Measurements from ENCODE around the gene PSAP.
"Not testable (repeated sequence)": the region's sequence is repeated elsewhere in the genome, so short reads cannot be mapped to it uniquely, and the experiment has no call there.

Gene PSAP

DNA sequence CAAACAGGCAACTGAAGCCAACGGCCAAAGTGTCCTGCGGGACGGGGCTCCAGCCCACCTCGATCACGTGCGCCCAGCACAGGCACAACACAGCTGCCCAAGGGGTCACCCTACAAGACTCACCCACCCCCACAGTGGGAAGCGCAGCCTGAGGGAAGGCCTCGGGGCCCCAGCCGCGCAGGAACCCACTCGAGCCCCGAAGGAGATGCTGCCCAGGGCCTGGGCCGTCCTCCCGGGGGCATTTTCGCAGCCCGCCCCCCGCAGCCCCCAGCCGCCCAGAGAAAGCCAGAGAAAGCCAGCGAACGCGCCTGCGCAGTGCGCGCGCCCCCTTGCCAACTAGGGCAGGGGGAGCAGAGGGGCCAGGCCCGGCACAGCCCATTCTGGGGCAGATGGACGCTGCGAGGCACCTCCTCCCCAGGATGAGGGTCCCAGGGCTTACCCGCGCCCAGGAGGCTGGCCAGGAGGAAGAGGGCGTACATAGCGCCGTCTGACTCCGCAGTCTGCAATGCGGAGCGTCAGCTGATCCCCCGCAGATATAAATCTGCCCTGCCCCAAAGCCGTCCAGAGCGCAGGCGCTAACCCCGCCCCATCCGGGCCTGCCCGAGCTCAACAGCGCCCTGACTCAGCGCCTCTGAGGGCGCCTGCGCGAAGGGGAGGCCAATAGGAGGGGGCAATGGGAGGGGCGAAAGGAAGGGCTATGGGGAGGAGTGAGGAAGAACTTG is at the start of gene PSAP:
TSS of gene PSAP (minus strand) at position 509 of the 722 bp plus-strand sequence. CDS start at position 479, 30 bp downstream.
- TF ChIP-seq, protein P1, sequence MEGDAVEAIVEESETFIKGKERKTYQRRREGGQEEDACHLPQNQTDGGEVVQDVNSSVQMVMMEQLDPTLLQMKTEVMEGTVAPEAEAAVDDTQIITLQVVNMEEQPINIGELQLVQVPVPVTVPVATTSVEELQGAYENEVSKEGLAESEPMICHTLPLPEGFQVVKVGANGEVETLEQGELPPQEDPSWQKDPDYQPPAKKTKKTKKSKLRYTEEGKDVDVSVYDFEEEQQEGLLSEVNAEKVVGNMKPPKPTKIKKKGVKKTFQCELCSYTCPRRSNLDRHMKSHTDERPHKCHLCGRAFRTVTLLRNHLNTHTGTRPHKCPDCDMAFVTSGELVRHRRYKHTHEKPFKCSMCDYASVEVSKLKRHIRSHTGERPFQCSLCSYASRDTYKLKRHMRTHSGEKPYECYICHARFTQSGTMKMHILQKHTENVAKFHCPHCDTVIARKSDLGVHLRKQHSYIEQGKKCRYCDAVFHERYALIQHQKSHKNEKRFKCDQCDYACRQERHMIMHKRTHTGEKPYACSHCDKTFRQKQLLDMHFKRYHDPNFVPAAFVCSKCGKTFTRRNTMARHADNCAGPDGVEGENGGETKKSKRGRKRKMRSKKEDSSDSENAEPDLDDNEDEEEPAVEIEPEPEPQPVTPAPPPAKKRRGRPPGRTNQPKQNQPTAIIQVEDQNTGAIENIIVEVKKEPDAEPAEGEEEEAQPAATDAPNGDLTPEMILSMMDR (IDR thresholded peaks at IDR 0.05; ENCODE audit: insufficient read depth, missing control alignments), result no peak
- no peak for FAIRE-seq

DNA sequence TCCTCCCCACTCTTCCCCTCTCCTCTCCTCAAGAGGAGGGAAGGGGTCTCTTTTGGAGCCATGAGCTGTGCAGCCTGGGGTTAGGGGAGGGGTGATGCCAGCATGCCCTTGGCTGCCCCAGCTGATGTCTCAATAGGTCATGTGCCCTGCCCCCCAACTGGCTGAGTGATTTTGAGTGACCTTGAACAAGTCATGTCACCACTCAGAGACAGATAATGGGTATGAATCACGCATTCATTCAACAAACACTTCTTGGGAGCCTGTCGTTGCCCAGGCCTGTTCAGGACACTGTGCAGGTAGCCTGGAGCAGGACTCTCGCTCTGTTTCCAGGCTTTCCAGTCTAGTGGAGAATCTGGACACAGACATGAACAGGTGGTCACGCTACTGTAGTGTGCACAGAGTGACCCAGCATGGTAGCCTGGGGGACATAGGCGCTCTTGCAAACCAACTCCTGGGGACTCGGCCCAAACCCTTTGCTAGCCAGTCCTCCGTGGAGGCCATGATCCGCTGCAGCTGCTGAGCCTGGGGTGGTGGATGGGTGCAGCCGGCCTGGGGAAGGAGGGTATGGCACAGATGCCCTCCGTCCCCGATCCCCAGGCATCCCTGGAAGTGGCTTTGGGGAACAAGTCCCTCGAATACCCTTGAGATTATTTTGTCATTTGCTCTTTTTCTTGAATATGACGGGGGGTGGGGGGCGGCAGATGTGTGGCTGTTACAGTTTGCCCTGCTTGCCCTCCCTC is 49.6 kb upstream of the PSAP start:
- FAIRE-seq (no peak), DNase-seq (ENCODE audit: insufficient read length, low spot score) (no peak)
- TF ChIP-seq, protein P1 (IDR thresholded peaks at IDR 0.05; ENCODE audit: insufficient read depth, missing control alignments), result no peak

More for the DNA sequence above, at the start of gene PSAP:
- DNase-seq (ENCODE audit: insufficient read length, low spot score), result peak; percentile 87

DNA sequence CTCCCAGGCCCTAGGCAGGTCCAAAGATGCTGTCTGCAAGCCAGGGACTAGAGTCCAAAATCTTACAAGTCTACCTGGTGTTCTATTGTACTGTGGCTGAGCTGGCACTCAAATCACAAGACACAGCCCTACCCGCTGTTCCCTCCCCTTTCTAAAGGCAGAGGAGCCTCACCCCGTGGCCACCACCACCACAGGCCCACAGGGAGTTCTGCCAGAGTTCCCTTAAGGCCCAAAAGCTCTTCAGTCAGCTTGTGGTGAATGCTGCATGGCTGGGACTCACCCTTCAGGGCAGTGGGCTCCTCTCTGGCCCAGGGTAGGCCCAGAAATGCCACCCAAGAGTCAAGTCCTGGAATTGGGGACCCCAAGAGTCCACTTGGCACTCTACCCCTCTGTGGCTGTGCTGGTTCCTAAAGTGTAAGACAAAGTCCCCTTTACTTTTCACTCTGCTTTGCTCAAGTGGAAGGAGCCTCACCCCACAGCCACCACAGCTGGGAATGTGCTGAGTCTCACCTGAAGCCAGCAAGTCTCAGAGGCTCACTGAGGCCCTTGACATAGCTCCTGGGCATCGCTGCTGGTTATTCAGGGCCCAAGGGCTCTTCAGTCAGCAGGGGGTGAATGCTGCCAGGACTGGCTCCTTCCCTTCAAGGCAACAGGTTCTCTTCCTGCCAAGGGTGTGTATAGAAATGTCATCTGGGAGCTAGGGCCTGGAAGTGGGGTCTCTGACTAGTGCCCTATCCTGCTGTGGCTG is 48.8 kb upstream of the PSAP start:
- TF ChIP-seq, protein P1 (IDR thresholded peaks at IDR 0.05; ENCODE audit: insufficient read depth, missing control alignments), result no peak
- FAIRE-seq, result no peak
- DNase-seq (ENCODE audit: insufficient read length, low spot score), result no peak

DNA sequence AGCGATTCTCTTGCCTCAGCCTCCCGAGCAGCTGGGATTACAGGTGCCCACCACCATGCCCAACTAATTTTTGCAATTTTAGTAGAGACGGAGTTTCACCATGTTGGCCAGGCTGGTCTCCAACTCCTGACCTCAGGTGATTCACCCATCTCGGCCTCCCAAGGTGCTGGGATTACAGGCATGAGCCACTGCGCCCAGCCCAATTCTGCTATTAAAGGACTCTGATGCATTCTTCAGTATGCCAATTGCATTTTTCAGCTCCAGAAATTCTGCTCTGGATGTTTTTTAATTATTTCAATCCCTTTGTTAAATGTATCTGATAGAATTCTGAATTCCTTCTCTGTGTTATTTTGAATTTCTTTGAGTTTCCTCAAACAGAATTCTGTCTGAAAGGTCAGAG is 47.3 kb upstream of the PSAP start:
- not testable (repeated sequence) for DNase-seq (ENCODE audit: insufficient read length, low spot score); FAIRE-seq

DNA sequence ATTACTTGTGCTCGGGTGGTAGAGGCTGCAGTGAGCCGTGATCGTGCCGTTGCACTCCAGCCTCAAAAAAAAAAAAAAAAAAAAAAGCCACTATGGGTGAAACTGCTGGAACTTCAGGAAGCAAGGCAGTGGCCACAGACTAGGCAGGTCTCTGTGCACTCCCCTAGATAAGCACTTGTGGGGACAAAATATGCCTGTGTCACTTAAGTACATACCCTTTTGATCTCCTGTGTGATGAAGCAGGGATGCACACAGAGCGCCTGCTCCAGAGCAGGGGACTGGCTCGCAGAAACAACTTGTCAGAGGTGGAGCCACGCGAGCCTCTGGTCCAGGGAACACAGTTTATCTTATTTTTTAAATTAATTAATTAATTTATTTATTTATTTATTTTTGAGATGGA is 42.9 kb upstream of the PSAP start:
- no peak for FAIRE-seq

DNA sequence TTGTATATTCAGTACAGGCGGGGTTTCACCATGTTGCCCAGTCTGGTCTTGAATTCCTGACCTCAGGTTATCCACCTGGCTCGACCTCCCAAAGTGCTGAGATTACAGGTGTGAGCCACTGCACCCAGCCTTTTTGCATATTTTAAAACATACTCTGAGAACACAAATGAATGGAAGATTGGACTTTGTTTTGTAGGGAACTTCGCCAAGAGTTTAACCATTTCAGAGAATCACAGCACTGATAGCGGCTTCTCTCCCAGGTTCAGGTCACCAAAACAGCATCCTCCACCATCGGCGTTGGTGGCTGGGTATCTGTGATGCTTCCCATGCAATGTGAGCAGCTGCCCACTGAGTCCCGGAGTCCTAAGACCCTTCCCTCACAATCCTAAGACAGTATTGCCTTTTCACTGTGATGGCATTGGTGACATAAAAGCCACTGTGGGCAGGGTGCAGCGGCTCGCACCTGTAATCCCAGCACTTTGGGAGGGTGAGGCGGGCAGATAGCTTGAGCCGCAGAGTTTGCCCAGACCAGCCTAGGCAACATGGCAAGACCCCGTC is 42.3 kb upstream of the PSAP start:
- FAIRE-seq (no peak), DNase-seq (ENCODE audit: insufficient read length, low spot score) (no peak)
- TF ChIP-seq, protein P1 (IDR thresholded peaks at IDR 0.05; ENCODE audit: insufficient read depth, missing control alignments), result no peak

More for the DNA sequence above, 42.9 kb upstream of the PSAP start:
- DNase-seq (ENCODE audit: insufficient read length, low spot score), result no peak
- TF ChIP-seq, protein P1 (IDR thresholded peaks at IDR 0.05; ENCODE audit: insufficient read depth, missing control alignments), result no peak

DNA sequence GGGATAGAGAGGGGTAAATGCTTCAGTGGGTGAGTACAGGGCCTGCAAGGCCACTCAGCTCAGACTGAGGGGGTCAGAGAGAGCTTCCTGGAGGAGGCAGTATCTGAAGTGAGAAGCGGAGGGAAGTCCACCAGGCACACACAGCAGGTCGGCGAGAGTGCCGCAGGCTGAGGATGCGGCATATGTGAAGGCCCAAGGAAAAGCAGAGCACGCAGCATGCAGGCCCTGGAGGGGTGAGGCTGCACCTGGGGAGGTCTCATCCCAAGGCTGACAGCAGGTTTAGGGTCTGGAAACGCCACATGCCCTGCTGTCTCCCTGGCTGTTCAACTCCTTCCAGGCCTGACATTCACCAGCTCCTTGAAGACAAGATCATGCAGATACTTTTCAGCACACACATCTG is 40.4 kb upstream of the PSAP start:
- TF ChIP-seq, protein P1 (IDR thresholded peaks at IDR 0.05; ENCODE audit: insufficient read depth, missing control alignments), result no peak
- DNase-seq (ENCODE audit: insufficient read length, low spot score) (no peak), FAIRE-seq (no peak)
